ENCODE data around the gene TARBP1. TPM values are rescaled to one million over a fixed set of nuclear protein-coding genes. Genes with fewer than 3 reads are reported as not detected.
"Not testable (repeated sequence)": the region's sequence is repeated elsewhere in the genome, so short reads cannot be mapped to it uniquely, and the experiment has no call there.

Gene TARBP1
- total RNA-seq, 2 donors from 2014 or later: 5.5 to 11.3 TPM

- H3K27me3 ChIP-seq: no peaks in the 10 kb centered on the region
- no peaks in the 10 kb centered on the region for H3K9me3 ChIP-seq
- no peak overlapping the region for H3K4me3 ChIP-seq
- H3K27ac ChIP-seq: no peak overlapping the region
- no peaks in the 10 kb centered on the region for H3K36me3 ChIP-seq
- TF ChIP-seq CTCF (IDR thresholded peaks at IDR 0.05): no peak
- DNase-seq (ENCODE audit: low spot score): no peak
- no peaks in the 10 kb centered on the region for H3K4me1 ChIP-seq
Measured at GRCh38 chr1:234362558-234362957, 116.4 kb downstream of the TARBP1 start.

- H3K36me3 ChIP-seq: no peaks in the 10 kb centered on the region
- DNase-seq (ENCODE audit: low spot score): no peak
- H3K4me1 ChIP-seq: no peaks in the 10 kb centered on the region
Measured at GRCh38 chr1:234361102-234361603, 117.8 kb downstream of the TARBP1 start.

GRCh38 chr1:234357831-234358230 is 121.1 kb downstream of the TARBP1 start:
- DNase-seq (ENCODE audit: low spot score): no peak
- H3K27ac ChIP-seq: no peak overlapping the region
- TF ChIP-seq CTCF (IDR thresholded peaks at IDR 0.05): no peak

More at GRCh38 chr1:234361102-234361603, 117.8 kb downstream of the TARBP1 start:
- H3K4me3 ChIP-seq: no peak overlapping the region
- H3K9me3 ChIP-seq: no peaks in the 10 kb centered on the region
- TF ChIP-seq CTCF (IDR thresholded peaks at IDR 0.05): no peak
- H3K27ac ChIP-seq: no peak overlapping the region
- H3K27me3 ChIP-seq: no peaks in the 10 kb centered on the region

GRCh38 chr1:234356615-234357269 is 122.2 kb downstream of the TARBP1 start:
- H3K9me3 ChIP-seq; H3K4me1 ChIP-seq; H3K27me3 ChIP-seq; DNase-seq (ENCODE audit: low spot score); H3K27ac ChIP-seq; H3K36me3 ChIP-seq: not testable (repeated sequence)
- peak overlapping the region in 1 of 2 donors; percentile 28 for H3K4me3 ChIP-seq

More at GRCh38 chr1:234357831-234358230, 121.1 kb downstream of the TARBP1 start:
- Histone ChIP-seq H3K4me3 (no peak overlapping the region), H3K9me3 (peaks cover 0 to 7% of the 10 kb centered on the region in 2 donors), H3K36me3 (no peaks in the 10 kb centered on the region), H3K4me1 (no peaks in the 10 kb centered on the region), H3K27me3 (no peaks in the 10 kb centered on the region)

- H3K4me1 ChIP-seq: no peaks in the 10 kb centered on the region
- no peak overlapping the region for H3K4me3 ChIP-seq
- no peak for DNase-seq (ENCODE audit: low spot score)
- H3K27ac ChIP-seq: no peak overlapping the region
- peaks cover 0 to 8% of the 10 kb centered on the region in 2 donors for H3K9me3 ChIP-seq
- H3K27me3 ChIP-seq: no peaks in the 10 kb centered on the region
- no peaks in the 10 kb centered on the region for H3K36me3 ChIP-seq
- TF ChIP-seq CTCF (IDR thresholded peaks at IDR 0.05): no peak
Measured at GRCh38 chr1:234355782-234356510, 123.0 kb downstream of the TARBP1 start.

- Histone ChIP-seq H3K9me3 (peaks cover 0 to 8% of the 10 kb centered on the region in 2 donors), H3K4me1 (no peaks in the 10 kb centered on the region), H3K27me3 (no peaks in the 10 kb centered on the region), H3K36me3 (no peaks in the 10 kb centered on the region), H3K4me3 (no peak overlapping the region), H3K27ac (no peak overlapping the region)
- no peak for DNase-seq (ENCODE audit: low spot score)
- TF ChIP-seq CTCF (IDR thresholded peaks at IDR 0.05): no peak
Measured at GRCh38 chr1:234348964-234349363, 130.0 kb downstream of the TARBP1 start.

Measured in right atrium auricular region (tissue), 2 donors.